ENCODE measurements around the gene PDXP. TPM values are rescaled to one million over a fixed set of nuclear protein-coding genes. Genes with fewer than 3 reads are reported as not detected.
"Not testable (repeated sequence)": the region's sequence is repeated elsewhere in the genome, so short reads cannot be mapped to it uniquely, and the experiment has no call there.

PDXP gene, protein sequence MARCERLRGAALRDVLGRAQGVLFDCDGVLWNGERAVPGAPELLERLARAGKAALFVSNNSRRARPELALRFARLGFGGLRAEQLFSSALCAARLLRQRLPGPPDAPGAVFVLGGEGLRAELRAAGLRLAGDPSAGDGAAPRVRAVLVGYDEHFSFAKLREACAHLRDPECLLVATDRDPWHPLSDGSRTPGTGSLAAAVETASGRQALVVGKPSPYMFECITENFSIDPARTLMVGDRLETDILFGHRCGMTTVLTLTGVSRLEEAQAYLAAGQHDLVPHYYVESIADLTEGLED
- 10 to 100 TPM in 3 of 4 donors, 1 to 10 TPM in 1; 9.0 to 13.0 (median 12.3) TPM for total RNA-seq
- 10 to 100 TPM in 2 of 3 donors, 1 to 10 TPM in 1; 9.8 to 37.9 (median 24.4) TPM for polyA plus RNA-seq
- long read RNA-seq, donor 1, transcript PDXP-201 (2 exons, 2,010 nt), result major isoform, 18 of 18 reads
- long read RNA-seq, donor 1, partial matches to known transcripts, result 0 of 18 reads
- long read RNA-seq, donor 1, other reads (novel, unspliced or antisense), result 0 of 18 reads
- long read RNA-seq, donor 2, transcript PDXP-201 (2 exons, 2,010 nt), result major isoform, 39 of 40 reads
- long read RNA-seq, donor 2, partial matches to known transcripts, result 0 of 40 reads
- long read RNA-seq, donor 2, other reads (novel, unspliced or antisense), result 1 of 40 reads

DNA sequence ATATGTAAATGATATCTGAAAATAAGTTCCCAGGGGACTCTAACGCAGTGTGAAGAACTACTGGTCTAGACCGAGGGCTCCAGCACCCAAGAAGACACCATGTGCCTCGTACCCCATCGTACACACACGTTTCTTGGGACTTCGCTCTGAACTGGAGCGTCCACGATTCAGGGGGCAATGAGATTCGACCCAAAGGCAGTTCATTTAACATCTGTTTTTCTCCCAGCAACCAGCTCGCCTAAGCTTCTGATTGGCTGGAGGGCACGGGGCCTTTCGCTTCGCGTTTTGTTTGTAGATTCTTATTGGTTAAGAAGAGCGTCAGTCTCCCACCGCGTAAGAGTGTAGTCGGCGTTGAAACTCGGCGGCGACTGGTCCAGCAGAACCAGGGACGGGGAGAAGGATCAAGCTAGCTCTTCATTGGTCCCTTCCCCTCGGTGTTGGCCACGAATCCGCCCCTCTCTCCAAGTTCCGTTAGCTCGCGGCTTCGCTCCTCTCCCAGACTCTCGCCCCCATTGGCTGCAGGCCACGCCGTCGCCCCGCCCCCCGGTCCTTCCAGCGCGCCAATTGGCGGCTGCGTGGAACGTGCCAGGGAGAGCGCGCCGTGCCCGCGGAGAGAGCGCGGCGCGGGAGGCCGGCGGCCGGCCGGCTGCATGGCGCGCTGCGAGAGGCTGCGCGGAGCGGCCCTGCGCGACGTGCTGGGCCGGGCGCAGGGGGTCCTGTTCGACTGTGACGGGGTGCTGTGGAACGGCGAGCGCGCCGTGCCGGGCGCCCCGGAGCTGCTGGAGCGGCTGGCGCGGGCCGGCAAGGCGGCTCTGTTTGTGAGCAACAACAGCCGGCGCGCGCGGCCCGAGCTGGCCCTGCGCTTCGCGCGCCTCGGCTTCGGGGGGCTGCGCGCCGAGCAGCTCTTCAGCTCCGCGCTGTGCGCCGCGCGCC is at the start of gene PDXP:
Gene PDXP, plus strand, starts transcription at position 591 of the 933 bp plus-strand sequence. Its CDS starts 60 bp downstream, at position 651.
- H3K4me1 ChIP-seq, result peaks cover 32% of the 10 kb centered on the region
- ATAC-seq, result peak; percentile 95 to 98 (median 97)
- WGBS, 3 donors, result 0 to 1% (median 1%) methylated on average over 47 to 101 of the region's 101 CpGs
- peak; percentile 100 for DNase-seq
- H3K4me3 ChIP-seq, result peak within 1 kb of the TSS; percentile 71
- peak within 1 kb of the TSS; percentile 87 for H3K27ac ChIP-seq
- H3K27me3 ChIP-seq (ENCODE audit: insufficient read depth in 3 of 3, low read length in 2 of 3), result no peaks in the 10 kb centered on the region
- H3K36me3 ChIP-seq (ENCODE audit: insufficient read depth in 1 of 2, low read depth in 1 of 2), result no peaks in the 10 kb centered on the region
- intact Hi-C loops (cut with DNase I), result loop anchor here in 1 of 2 donors (1.0 kb wide), 1 partner anchor 28 kb away; the partner anchor contains the start of gene NOL12
- H3K9me3 ChIP-seq, result no peaks in the 10 kb centered on the region
- TF ChIP-seq, protein P1, sequence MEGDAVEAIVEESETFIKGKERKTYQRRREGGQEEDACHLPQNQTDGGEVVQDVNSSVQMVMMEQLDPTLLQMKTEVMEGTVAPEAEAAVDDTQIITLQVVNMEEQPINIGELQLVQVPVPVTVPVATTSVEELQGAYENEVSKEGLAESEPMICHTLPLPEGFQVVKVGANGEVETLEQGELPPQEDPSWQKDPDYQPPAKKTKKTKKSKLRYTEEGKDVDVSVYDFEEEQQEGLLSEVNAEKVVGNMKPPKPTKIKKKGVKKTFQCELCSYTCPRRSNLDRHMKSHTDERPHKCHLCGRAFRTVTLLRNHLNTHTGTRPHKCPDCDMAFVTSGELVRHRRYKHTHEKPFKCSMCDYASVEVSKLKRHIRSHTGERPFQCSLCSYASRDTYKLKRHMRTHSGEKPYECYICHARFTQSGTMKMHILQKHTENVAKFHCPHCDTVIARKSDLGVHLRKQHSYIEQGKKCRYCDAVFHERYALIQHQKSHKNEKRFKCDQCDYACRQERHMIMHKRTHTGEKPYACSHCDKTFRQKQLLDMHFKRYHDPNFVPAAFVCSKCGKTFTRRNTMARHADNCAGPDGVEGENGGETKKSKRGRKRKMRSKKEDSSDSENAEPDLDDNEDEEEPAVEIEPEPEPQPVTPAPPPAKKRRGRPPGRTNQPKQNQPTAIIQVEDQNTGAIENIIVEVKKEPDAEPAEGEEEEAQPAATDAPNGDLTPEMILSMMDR (IDR thresholded peaks at IDR 0.05), result no peak

DNA sequence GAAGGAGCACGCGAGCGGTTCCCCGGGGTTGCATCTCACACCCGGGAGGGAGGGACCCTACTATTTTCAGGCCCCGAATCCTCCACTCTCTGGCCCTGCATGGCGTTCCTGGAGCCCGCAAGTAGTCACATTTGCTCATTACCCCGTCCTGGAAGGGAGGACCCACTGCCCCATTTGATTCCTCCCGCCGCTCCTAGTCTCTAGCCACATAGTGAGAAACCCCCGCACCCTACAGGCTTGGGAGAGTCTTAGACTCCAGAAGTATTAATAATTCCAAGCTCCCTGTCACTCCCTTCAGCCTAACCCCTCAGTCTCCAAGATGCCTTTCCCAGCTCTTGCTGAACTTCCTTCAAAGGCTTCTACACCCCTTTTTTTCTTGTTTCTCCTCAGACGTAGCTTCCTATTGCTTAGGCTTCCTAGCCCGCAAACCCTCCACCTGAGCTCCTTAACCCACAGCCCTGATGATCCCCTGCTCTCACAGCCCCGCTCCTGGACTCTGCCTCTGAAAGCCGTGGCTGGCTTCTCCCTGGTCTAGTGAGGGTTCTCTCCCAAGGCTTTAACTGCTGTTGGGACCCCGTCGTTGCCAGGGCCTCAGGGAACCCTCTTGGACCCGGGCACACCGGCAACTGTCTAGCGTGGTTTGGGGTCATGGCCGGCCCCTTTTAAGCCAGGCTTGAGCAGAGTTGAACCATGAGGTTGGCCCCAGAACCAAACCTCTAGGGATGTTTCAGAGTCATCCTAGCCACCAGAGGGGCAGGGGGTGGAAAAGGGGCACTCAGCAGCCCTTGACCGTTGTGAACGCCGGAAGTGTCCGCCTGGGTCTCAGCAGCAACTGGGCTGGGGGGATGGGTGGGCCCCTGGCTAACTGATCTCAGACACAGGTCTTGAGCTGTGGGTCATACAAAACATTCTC is 49.0 kb upstream of the PDXP start:
- peaks cover 0 to 7% of the 10 kb centered on the region in 2 donors for H3K36me3 ChIP-seq (ENCODE audit: insufficient read depth in 1 of 2, low read depth in 1 of 2)
- H3K4me1 ChIP-seq, result peaks cover 24% of the 10 kb centered on the region
- no peak for DNase-seq
- WGBS, 3 donors, result 6 to 11% (median 10%) methylated on average over 24 to 26 of the region's 26 CpGs
- intact Hi-C loops (cut with DNase I), result no loop called here
- TF ChIP-seq, protein P1 (IDR thresholded peaks at IDR 0.05), result no peak
- peak overlapping the region; percentile 99 for H3K4me3 ChIP-seq
- no peak for ATAC-seq
- no peaks in the 10 kb centered on the region for H3K27me3 ChIP-seq (ENCODE audit: insufficient read depth in 3 of 3, low read length in 2 of 3)
- no peaks in the 10 kb centered on the region for H3K9me3 ChIP-seq
- H3K27ac ChIP-seq, result peak overlapping the region; percentile 93

DNA sequence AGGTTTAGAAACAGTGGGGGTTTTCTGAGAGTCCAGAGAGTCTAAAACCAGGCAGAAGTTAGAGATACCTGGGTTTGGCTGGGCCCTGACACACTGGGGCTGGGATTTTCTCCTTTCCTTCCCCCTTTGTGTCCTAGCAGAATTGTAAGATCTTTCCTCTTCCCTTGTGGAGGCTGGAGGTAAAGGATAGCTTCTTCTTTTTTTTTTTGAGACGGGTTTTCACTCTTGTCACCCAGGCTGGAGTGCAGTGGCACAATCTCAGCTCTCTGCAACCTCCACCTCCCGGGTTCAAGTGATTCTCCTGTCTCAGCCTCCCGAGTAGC is 48.4 kb upstream of the PDXP start:
- DNase-seq; H3K27me3 ChIP-seq (ENCODE audit: insufficient read depth in 3 of 3, low read length in 2 of 3); intact Hi-C loops (cut with DNase I); H3K27ac ChIP-seq; H3K9me3 ChIP-seq; ATAC-seq: not testable (repeated sequence)
- WGBS, 3 donors, result 78 to 88% (median 83%) methylated on average over 3 of the region's 3 CpGs
- peaks cover 24% of the 10 kb centered on the region for H3K4me1 ChIP-seq
- H3K36me3 ChIP-seq (ENCODE audit: insufficient read depth in 1 of 2, low read depth in 1 of 2), result peaks cover 0 to 14% of the 10 kb centered on the region in 2 donors
- H3K4me3 ChIP-seq, result peak overlapping the region; percentile 99

DNA sequence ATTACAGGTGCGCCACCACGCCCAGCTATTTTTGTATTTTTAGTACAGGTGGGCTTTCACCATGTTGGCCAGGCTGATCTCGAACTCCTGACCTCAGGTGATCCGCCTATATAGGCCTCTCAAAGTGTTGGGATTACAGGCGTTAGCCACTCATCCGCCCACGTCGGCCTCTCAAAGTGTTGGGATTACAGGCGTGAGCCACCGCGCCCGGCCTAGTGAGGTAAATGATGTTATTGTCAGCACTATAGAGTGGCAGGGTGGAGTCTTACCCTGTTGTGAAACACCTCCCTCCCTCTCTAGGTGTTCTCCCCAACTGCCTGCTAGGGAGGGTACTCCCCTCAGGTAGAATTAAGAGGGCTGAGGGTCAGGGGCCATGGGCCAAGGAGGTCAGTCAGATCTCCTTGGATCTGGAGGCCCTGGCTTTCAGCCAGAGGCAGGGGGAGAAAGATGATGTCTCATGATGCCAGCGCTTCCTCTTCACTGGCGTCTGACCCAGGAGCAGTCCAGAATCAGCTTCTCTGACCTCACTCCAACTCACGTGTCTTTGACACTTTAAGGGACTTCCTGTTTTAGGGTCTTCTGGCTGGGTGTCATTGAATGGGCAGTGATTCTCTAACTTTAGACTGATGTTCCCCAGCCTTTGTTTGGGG is 47.9 kb upstream of the PDXP start:
- peaks cover 0 to 18% of the 10 kb centered on the region in 2 donors for H3K36me3 ChIP-seq (ENCODE audit: insufficient read depth in 1 of 2, low read depth in 1 of 2)
- intact Hi-C loops (cut with DNase I), result no loop called here
- ATAC-seq (no peak), DNase-seq (no peak)
- TF ChIP-seq, protein P1 (IDR thresholded peaks at IDR 0.05), result no peak
- no peak overlapping the region for H3K27ac ChIP-seq
- 82 to 88% (median 84%) methylated on average over 15 of the region's 15 CpGs for WGBS, 3 donors
- H3K4me3 ChIP-seq, result no peak overlapping the region
- H3K27me3 ChIP-seq (ENCODE audit: insufficient read depth in 3 of 3, low read length in 2 of 3), result no peaks in the 10 kb centered on the region
- H3K4me1 ChIP-seq, result peaks cover 24% of the 10 kb centered on the region
- H3K9me3 ChIP-seq, result no peaks in the 10 kb centered on the region
